Lung (tissue), 16 donors: ENCODE measurements around the gene ISM1. TPM values are rescaled to one million over a fixed set of nuclear protein-coding genes. Genes with fewer than 3 reads are reported as not detected.
A peak's percentile ranks its signal among the peaks of the same experiment; 100 is the strongest.

Experiments used
- ATAC-seq: fragments of 200-7000 bp; cut with Tn5 transposase; one replicate; pipeline ENCODE4 v1.9.1; 2020; ENCODE audit warnings: moderate number of reproducible peaks; ENCODE audit not compliant: insufficient read depth, low FRiP score
- DNase-seq, 3 donors: peaks; one replicate each; pipeline ENCODE4 v3.0.0-alpha.2; 2013 to 2017
- H3K27ac ChIP-seq, 2 donors: one replicate each; pipeline ENCODE4 v1.5.1; 2013; ENCODE audit warnings: mild to moderate bottlenecking in 2 of 2, moderate library complexity in 2 of 2, control low read depth in 1 of 2, inconsistent platforms in 1 of 2, low read depth in 1 of 2, low read length in 1 of 2
- H3K27me3 ChIP-seq, 3 donors: one replicate each; pipeline ENCODE4 v1.5.1; 2013; ENCODE audit warnings: low read length in 2 of 3; ENCODE audit not compliant: control insufficient read depth in 3 of 3, insufficient read depth in 3 of 3
- H3K36me3 ChIP-seq, 4 donors: one replicate each; pipeline ENCODE4 v1.5.1; 2013; ENCODE audit warnings: low read length in 4 of 4, mild to moderate bottlenecking in 1 of 4, moderate library complexity in 1 of 4; ENCODE audit not compliant: control insufficient read depth in 4 of 4, insufficient read depth in 4 of 4
- H3K4me1 ChIP-seq, 5 donors: one replicate each; pipeline ENCODE4 v1.5.1; 2013; ENCODE audit warnings: low read length in 5 of 5, mild to moderate bottlenecking in 2 of 5, moderate library complexity in 1 of 5; ENCODE audit not compliant: control insufficient read depth in 5 of 5, insufficient read depth in 5 of 5
- H3K4me3 ChIP-seq: one replicate; pipeline ENCODE4 v1.5.1; 2013; ENCODE audit warnings: mild to moderate bottlenecking, control low read depth, moderate library complexity
- H3K9ac ChIP-seq, 2 donors: one replicate each; pipeline ENCODE4 v1.5.1; 2013; ENCODE audit warnings: low read length in 2 of 2, control low read depth in 1 of 2; ENCODE audit not compliant: insufficient read depth in 1 of 2
- H3K9me3 ChIP-seq, 4 donors: one replicate each; pipeline ENCODE4 v1.5.1; 2013; ENCODE audit warnings: low read length in 3 of 4, mild to moderate bottlenecking in 1 of 4, moderate library complexity in 1 of 4; ENCODE audit not compliant: control insufficient read depth in 4 of 4, insufficient read depth in 3 of 4
- WGBS, 2 donors: extraction: QIAGEN DNeasy Blood & Tissue Kit; methylation state at CpG; one replicate each; pipeline ENCODE4 v1.1.7; 2013; 5-methylcytosine and 5-hydroxymethylcytosine counted together
- long read RNA-seq, 5 donors: transcript quantifications; one replicate each; lab custom pipeline, GENCODE V29; 2026
- polyA plus RNA-seq, 2 donors: library from polyadenylated mRNA; stranded (reverse); fragments of 200-250 nt; gene quantifications; one replicate each; pipeline ENCODE4 v1.2.1, GENCODE V29; 2013
- total RNA-seq, 2 donors: library from RNA; depleted of rRNA in 1 of 2; stranded (reverse); fragments of >200 nt in 1 of 2; gene quantifications; one replicate each; pipeline ENCODE4 v1.2.1, GENCODE V29; 2014 to 2021
- TF ChIP-seq, protein P1 (sequence below): IDR thresholded peaks from 2 replicates; pipeline ENCODE4 v1.5.1; 2012; ENCODE audit warnings: mild to moderate bottlenecking; ENCODE audit errors: control extremely low read depth, extremely low read depth
- donor health status: control.
- donor health status: control.
- donor health status: Bipolar disorder and iron deficiency.
- donor health status: healthy.
- donor health status: DM: yes; HTN: yes; CAD: no.

The ISM1 gene
- 10 to 100 TPM in 1 of 2 donors, 1 to 10 TPM in 1; 3.4 to 13.6 TPM for total RNA-seq
- polyA plus RNA-seq = 1 to 10 TPM; 1.6 to 2.3 TPM
- long read RNA-seq, donor 1, partial matches to known transcripts = 8 of 9 reads
- long read RNA-seq, donor 1, other reads (novel, unspliced or antisense) = 0 of 9 reads
- long read RNA-seq, donor 2, partial matches to known transcripts = 0 of 1 reads
- long read RNA-seq, donor 2, other reads (novel, unspliced or antisense) = 0 of 1 reads
- long read RNA-seq, donor 3, partial matches to known transcripts = 0 of 1 reads
- long read RNA-seq, donor 3, other reads (novel, unspliced or antisense) = 0 of 1 reads
- long read RNA-seq, donor 4 = 0 reads
- long read RNA-seq, donor 5, partial matches to known transcripts = 0 of 1 reads
- long read RNA-seq, donor 5, other reads (novel, unspliced or antisense) = 0 of 1 reads

DNA sequence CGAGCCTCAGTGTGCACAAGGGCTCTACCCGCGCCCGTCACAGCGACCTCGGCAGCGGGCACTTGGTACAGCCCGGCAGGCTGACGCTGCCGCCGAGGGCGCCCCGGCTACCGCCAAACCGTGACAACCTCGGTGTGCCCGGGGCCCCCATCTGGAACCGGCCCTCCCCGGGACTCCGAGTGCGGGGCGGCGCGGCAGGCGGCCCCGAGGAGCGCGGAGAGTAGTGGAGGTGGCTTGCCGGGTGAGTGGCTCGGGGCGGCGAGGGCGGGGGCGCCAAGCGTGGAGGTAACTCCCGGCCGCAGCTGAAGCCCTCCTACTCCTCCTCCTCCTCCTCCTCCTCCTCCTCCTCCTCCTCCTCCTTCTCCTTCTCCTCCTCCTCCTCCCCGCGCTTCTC lies at the start of gene ISM1:
Gene ISM1 (plus strand): TSS at position 371 of the 394 bp plus-strand sequence. CDS start 503 bp downstream, outside the sequence.
- ATAC-seq = no peak
- Histone ChIP-seq H3K4me1 (peaks cover 0 to 22% (median 14%) of the 10 kb centered on the region in 5 donors), H3K4me3 (peak within 1 kb of the TSS; percentile 40), H3K36me3 (no peaks in the 10 kb centered on the region), H3K9ac (no peak within 1 kb of the TSS), H3K27ac (peak within 1 kb of the TSS; percentile 1 to 34), H3K9me3 (no peaks in the 10 kb centered on the region), H3K27me3 (peaks cover 0 to 60% (median 34%) of the 10 kb centered on the region in 3 donors)
- TF ChIP-seq, protein P1, sequence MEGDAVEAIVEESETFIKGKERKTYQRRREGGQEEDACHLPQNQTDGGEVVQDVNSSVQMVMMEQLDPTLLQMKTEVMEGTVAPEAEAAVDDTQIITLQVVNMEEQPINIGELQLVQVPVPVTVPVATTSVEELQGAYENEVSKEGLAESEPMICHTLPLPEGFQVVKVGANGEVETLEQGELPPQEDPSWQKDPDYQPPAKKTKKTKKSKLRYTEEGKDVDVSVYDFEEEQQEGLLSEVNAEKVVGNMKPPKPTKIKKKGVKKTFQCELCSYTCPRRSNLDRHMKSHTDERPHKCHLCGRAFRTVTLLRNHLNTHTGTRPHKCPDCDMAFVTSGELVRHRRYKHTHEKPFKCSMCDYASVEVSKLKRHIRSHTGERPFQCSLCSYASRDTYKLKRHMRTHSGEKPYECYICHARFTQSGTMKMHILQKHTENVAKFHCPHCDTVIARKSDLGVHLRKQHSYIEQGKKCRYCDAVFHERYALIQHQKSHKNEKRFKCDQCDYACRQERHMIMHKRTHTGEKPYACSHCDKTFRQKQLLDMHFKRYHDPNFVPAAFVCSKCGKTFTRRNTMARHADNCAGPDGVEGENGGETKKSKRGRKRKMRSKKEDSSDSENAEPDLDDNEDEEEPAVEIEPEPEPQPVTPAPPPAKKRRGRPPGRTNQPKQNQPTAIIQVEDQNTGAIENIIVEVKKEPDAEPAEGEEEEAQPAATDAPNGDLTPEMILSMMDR = no peak
- WGBS, 2 donors = 1% methylated on average over 16 to 37 of the region's 39 CpGs
- peak in 2 of 3 donors; percentile 21 to 40 for DNase-seq

DNA sequence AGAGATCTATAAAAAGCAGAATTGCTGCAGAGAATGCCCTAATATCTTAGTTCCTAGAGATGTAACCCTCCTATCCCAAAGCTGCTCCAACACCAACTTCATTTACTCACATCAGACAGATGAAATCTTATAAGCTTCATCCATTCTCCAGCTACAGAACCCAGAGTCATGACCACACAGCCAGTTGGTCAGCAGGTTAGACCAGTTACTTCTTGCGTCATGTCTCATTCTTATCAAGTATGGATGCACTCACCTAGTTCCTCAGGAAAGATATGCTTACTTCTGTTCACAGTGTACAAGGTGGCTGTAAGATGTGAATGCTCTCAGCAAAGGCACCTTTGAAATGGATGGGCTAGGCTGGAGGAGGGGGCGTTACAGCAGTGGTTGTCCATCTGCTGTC lies 47.9 kb upstream of the ISM1 start:
- no peak for DNase-seq
- no peaks in the 10 kb centered on the region for H3K27me3 ChIP-seq
- no peak for ATAC-seq
- TF ChIP-seq, protein P1 = no peak
- peaks cover 0 to 1% (median 0%) of the 10 kb centered on the region in 4 donors for H3K9me3 ChIP-seq
- no peak overlapping the region for H3K27ac ChIP-seq
- no peaks in the 10 kb centered on the region for H3K4me1 ChIP-seq
- WGBS, 2 donors = 76 to 78% methylated on average over 2 of the region's 2 CpGs
- H3K36me3 ChIP-seq = no peaks in the 10 kb centered on the region
- no peak overlapping the region for H3K4me3 ChIP-seq
- H3K9ac ChIP-seq = no peak overlapping the region

DNA sequence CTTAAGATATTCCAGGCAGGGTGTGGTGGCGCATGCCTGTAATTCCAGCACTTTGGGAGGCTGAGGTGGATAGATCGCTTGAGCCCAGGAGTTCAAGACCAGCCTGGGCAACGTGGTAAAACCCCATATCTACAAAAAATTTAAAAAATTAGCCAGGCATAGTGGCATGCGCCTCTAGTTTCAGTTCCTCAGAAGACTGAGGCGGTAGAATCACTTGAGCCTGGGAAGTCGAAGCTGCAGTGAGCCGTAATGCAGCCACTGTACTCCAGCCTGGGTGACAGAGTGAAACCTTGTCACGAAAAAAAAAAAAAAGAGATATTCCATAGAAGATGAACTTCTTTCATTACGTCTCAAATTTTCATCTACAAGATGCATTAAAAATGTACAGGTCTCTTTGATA lies 46.7 kb upstream of the ISM1 start:
- WGBS, 2 donors = 92 to 93% methylated on average over 9 of the region's 9 CpGs
- ATAC-seq = no peak

More for the DNA sequence above, 46.7 kb upstream of the ISM1 start:
- TF ChIP-seq, protein P1 = no peak
- no peak overlapping the region for H3K9ac ChIP-seq
- H3K4me1 ChIP-seq = no peaks in the 10 kb centered on the region
- H3K4me3 ChIP-seq = no peak overlapping the region
- H3K27ac ChIP-seq = no peak overlapping the region
- peaks cover 0 to 3% (median 0%) of the 10 kb centered on the region in 4 donors for H3K9me3 ChIP-seq
- H3K27me3 ChIP-seq = no peaks in the 10 kb centered on the region
- no peak for DNase-seq
- H3K36me3 ChIP-seq = no peaks in the 10 kb centered on the region
